Measurements from ENCODE around the gene CLCN7. TPM values are rescaled to one million over a fixed set of nuclear protein-coding genes. Genes with fewer than 3 reads are reported as not detected.

Gene CLCN7
- total RNA-seq, 2 donors from 2014 or later, result 43.3 to 47.0 TPM

DNA sequence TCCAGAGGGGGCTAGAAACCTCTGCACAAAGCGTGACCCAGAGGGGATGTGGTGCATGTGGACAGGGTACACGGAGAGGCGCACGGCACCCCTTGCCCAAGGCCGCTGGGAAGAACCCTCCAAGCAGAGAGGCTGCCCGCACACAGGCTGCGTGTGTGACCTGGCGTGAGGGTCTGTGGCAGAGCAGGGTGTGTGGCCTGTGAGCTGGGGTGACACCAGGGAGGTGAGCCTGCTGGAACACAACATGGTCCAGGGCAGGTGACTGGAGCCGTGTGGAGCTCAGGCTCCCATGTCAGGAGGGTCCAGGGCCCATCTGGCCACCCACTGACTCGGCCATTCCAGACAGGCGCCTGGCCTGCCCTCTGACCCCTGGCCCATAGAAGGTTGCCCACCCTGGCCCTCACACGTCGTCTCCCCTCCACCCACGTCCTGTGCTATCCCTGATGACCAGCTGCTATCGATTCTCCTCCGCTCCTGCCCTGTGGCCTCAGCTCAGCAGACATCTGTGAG, 43.9 kb upstream of the CLCN7 start:
- no peaks in the 10 kb centered on the region for H3K27me3 ChIP-seq (replicated peaks; ENCODE audit: insufficient read depth)
- peaks cover 18% of the 10 kb centered on the region for H3K36me3 ChIP-seq
- H3K9me3 ChIP-seq, result peaks cover 3% of the 10 kb centered on the region
- no peak overlapping the region for H3K27ac ChIP-seq
- TF ChIP-seq, protein P1, sequence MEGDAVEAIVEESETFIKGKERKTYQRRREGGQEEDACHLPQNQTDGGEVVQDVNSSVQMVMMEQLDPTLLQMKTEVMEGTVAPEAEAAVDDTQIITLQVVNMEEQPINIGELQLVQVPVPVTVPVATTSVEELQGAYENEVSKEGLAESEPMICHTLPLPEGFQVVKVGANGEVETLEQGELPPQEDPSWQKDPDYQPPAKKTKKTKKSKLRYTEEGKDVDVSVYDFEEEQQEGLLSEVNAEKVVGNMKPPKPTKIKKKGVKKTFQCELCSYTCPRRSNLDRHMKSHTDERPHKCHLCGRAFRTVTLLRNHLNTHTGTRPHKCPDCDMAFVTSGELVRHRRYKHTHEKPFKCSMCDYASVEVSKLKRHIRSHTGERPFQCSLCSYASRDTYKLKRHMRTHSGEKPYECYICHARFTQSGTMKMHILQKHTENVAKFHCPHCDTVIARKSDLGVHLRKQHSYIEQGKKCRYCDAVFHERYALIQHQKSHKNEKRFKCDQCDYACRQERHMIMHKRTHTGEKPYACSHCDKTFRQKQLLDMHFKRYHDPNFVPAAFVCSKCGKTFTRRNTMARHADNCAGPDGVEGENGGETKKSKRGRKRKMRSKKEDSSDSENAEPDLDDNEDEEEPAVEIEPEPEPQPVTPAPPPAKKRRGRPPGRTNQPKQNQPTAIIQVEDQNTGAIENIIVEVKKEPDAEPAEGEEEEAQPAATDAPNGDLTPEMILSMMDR (IDR thresholded peaks at IDR 0.05), result no peak
- ATAC-seq (ENCODE audit: insufficient number of reproducible peaks, low FRiP score, low read depth) (no peak), DNase-seq (ENCODE audit: low spot score) (no peak)
- no peaks in the 10 kb centered on the region for H3K4me1 ChIP-seq (ENCODE audit: control insufficient read depth in 1 of 2, low read depth in 2 of 2)
- H3K4me3 ChIP-seq, result no peak overlapping the region

DNA sequence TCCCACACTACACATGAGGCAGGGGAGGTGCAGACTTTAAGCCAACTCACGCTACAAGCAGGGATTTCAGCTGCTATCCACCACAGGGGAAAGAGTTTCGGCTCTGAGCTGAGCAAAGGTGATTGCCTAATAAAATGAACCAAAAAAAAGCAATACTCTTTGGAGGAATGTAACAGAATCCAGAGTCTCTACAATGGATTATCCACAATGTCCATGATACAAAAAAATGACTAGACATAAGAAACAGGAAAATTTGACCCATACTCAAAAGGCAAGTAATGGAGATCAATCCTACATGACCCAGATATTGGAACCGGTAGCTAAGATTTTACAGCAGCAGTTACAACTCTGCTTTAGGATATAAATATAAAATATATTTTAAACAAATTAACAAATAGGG, 39.7 kb upstream of the CLCN7 start:
- TF ChIP-seq, protein P1 (IDR thresholded peaks at IDR 0.05), result no peak
- DNase-seq (ENCODE audit: low spot score) (no peak), ATAC-seq (ENCODE audit: insufficient number of reproducible peaks, low FRiP score, low read depth) (no peak)
- H3K4me3 ChIP-seq, result no peak overlapping the region
- H3K27me3 ChIP-seq (replicated peaks; ENCODE audit: insufficient read depth), result no peaks in the 10 kb centered on the region
- peaks cover 8% of the 10 kb centered on the region for H3K36me3 ChIP-seq
- peaks cover 3% of the 10 kb centered on the region for H3K9me3 ChIP-seq
- H3K27ac ChIP-seq, result no peak overlapping the region
- peaks cover 10 to 15% of the 10 kb centered on the region in 2 donors for H3K4me1 ChIP-seq (ENCODE audit: control insufficient read depth in 1 of 2, low read depth in 2 of 2)

DNA sequence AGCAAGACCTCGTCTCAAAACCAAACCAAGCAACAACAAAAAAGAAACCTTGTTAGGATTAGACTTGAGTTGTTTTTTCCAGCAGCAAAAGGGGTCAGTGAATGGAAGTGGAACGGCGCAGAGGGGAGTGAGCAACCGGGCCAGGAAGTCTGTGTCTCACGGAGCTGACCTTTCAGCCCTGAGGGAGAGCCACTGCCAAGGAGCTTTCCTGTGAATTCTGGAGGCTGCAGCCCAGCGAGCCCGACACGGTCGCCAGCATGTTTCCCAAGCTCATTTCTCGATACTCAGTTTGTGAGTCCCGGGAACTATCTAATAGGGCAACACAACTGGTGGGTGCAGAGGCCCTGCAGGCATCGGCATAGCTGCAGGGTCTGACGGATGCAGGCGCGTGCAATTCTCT, 37.9 kb upstream of the CLCN7 start:
- TF ChIP-seq, protein P1 (IDR thresholded peaks at IDR 0.05), result no peak
- H3K36me3 ChIP-seq, result no peaks in the 10 kb centered on the region

DNA sequence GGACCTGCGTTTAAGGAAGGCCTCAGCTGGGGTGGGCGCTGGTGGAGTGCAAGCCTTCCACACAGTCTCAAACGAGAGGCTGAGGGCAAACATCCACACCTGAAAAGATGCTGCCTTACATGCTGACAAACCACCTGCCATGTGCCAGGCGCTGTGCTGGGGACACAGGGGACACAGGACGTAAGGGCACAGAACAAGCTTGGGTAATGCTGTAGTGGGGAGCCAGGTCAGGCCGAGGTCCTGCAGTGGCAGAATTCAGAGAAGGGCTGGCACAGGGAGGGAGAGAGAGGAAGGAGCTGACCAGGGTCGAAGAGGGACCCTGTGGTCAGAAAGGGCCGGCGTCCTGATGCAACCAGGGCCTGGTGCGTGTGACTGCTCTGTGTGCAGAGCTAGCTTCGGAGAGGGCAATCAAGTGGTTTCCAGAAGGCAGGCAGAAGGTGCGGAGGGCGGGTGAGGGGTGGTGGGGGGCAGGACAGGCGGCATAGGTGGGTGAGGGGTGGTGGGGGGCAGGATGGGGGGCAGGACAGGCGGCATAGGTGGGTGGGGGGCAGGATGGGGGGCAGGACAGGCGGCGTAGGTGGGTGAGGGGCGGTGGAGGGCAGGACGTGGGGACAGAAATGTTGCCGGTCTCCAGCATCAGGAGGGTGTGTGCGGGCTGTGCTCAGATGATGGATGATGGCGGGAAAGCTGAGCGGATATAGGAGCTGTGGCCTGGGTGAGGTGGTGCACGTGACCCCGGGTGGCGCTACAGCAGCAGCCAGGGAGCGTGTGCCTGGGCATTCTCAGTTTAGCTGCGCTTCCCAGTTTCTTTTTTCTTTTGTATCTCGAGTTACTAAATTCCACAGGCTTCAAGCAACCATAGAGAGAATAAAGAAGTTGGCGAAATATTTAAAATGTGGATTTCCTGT, 37.1 kb upstream of the CLCN7 start:
- H3K36me3 ChIP-seq, result no peaks in the 10 kb centered on the region

More for the DNA sequence above, 37.9 kb upstream of the CLCN7 start:
- peaks cover 21 to 30% of the 10 kb centered on the region in 2 donors for H3K4me1 ChIP-seq (ENCODE audit: control insufficient read depth in 1 of 2, low read depth in 2 of 2)
- ATAC-seq (ENCODE audit: insufficient number of reproducible peaks, low FRiP score, low read depth) (no peak), DNase-seq (ENCODE audit: low spot score) (no peak)
- no peak overlapping the region for H3K4me3 ChIP-seq
- H3K27ac ChIP-seq, result no peak overlapping the region
- H3K9me3 ChIP-seq, result peaks cover 3% of the 10 kb centered on the region
- H3K27me3 ChIP-seq (replicated peaks; ENCODE audit: insufficient read depth), result no peaks in the 10 kb centered on the region

DNA sequence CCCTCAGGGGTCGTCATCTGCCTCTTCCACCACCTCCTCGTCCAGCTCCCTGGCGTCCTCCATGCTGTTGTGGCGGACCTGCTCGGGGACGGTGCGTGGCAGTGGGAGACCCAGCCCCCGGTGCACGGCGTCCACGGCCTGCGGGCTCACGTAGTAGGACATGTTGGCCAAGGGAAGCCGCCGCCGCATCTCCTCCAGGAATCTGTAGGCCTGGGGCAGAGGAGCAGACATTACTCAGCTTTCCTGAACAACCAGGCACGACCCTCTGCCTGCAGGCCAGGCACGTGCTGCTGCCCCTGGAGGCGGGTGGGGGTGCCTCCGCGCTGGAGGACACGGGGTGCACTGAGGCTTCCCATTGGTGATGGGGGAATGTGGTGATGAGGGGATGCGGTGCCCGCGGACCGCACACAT, 36.1 kb upstream of the CLCN7 start:
- TF ChIP-seq, protein P1 (IDR thresholded peaks at IDR 0.05), result no peak
- H3K4me3 ChIP-seq, result no peak overlapping the region
- no peak for ATAC-seq (ENCODE audit: insufficient number of reproducible peaks, low FRiP score, low read depth)
- no peaks in the 10 kb centered on the region for H3K36me3 ChIP-seq
- DNase-seq (ENCODE audit: low spot score), result no peak
- no peaks in the 10 kb centered on the region for H3K27me3 ChIP-seq (replicated peaks; ENCODE audit: insufficient read depth)
- peak overlapping the region in 1 of 2 donors; percentile 97 for H3K27ac ChIP-seq
- H3K9me3 ChIP-seq, result peaks cover 3% of the 10 kb centered on the region
- H3K4me1 ChIP-seq (ENCODE audit: control insufficient read depth in 1 of 2, low read depth in 2 of 2), result peaks cover 21 to 30% of the 10 kb centered on the region in 2 donors

More for the DNA sequence above, 37.1 kb upstream of the CLCN7 start:
- ATAC-seq (ENCODE audit: insufficient number of reproducible peaks, low FRiP score, low read depth) (no peak), DNase-seq (ENCODE audit: low spot score) (no peak)
- H3K4me1 ChIP-seq (ENCODE audit: control insufficient read depth in 1 of 2, low read depth in 2 of 2), result peaks cover 21 to 30% of the 10 kb centered on the region in 2 donors
- TF ChIP-seq, protein P1 (IDR thresholded peaks at IDR 0.05), result no peak
- no peaks in the 10 kb centered on the region for H3K27me3 ChIP-seq (replicated peaks; ENCODE audit: insufficient read depth)
- peaks cover 3% of the 10 kb centered on the region for H3K9me3 ChIP-seq
- H3K4me3 ChIP-seq, result no peak overlapping the region
- H3K27ac ChIP-seq, result no peak overlapping the region

Data from thoracic aorta (tissue), 2 donors.